AG09319 (cell line): ENCODE results near the gene ADORA2B.

ENCODE experiments used
- DNase-seq: peaks from one replicate; pipeline ENCODE4 v3.0.0-alpha.2; 2010; ENCODE audit warnings: low read depth; ENCODE audit errors: extremely low read depth
- TF ChIP-seq, protein P1 (sequence below): IDR thresholded peaks from 2 replicates; pipeline ENCODE4 v1.5.1; 2011; ENCODE audit warnings: low read depth, mild to moderate bottlenecking, inconsistent platforms, low read length, moderate library complexity

ADORA2B gene

GRCh38 chr17:15917021-15917437 lies 27.9 kb upstream of the ADORA2B start:
- TF ChIP-seq, protein P1, sequence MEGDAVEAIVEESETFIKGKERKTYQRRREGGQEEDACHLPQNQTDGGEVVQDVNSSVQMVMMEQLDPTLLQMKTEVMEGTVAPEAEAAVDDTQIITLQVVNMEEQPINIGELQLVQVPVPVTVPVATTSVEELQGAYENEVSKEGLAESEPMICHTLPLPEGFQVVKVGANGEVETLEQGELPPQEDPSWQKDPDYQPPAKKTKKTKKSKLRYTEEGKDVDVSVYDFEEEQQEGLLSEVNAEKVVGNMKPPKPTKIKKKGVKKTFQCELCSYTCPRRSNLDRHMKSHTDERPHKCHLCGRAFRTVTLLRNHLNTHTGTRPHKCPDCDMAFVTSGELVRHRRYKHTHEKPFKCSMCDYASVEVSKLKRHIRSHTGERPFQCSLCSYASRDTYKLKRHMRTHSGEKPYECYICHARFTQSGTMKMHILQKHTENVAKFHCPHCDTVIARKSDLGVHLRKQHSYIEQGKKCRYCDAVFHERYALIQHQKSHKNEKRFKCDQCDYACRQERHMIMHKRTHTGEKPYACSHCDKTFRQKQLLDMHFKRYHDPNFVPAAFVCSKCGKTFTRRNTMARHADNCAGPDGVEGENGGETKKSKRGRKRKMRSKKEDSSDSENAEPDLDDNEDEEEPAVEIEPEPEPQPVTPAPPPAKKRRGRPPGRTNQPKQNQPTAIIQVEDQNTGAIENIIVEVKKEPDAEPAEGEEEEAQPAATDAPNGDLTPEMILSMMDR, result no peak
- no peak for DNase-seq

DNA sequence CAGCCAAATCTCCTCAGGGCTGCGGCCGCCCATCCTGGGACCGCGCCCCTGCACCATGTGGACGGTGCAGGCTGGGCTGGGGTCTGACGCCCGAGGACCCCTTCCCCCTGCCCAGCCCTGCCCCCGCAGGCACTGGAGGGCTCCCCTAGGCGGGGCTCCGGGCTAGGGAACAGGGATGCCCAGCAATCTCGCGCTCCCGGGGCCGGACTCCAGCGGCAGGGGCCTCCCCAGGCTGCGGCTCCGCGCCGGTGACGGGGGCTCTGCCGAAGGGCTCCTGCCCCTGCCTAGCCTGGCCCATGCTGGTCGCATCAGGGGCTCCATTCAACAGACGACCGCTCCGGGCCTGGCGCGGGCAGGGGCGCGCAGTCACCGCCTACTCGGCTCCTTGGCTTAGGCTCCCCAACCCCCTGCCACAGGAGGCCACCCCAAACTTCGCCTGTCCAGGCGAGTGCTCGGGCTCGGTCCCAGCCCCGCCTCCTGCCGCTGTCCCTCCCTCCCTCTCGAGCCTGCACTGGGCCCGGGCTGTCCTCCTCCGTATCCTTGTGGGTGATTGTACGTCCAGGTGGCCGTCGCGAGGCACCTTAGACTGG lies 27.4 kb upstream of the ADORA2B start:
- no peak for DNase-seq

DNA sequence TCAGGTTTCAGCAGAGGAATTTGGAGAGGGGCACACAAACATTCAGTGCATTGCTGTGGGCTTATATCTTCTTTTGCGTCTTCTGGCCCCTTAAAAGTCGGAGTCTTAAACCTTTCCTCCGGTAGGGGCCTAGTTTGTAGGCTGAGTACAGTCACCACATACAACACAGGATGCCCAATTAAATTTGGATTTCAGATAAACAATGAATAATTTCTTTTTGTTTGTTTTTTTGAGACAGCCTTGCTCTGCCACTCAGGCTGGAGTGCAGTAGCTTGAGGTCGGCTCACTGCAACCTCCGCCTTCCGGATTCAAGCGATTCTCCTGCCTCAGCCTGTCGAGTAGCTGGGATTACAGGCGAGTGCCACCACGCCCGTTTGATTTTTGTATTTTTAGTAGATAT lies 26.7 kb upstream of the ADORA2B start:
- TF ChIP-seq, protein P1, result no peak
- no peak for DNase-seq

More for the DNA sequence above, 27.4 kb upstream of the ADORA2B start:
- TF ChIP-seq, protein P1, result no peak

DNA sequence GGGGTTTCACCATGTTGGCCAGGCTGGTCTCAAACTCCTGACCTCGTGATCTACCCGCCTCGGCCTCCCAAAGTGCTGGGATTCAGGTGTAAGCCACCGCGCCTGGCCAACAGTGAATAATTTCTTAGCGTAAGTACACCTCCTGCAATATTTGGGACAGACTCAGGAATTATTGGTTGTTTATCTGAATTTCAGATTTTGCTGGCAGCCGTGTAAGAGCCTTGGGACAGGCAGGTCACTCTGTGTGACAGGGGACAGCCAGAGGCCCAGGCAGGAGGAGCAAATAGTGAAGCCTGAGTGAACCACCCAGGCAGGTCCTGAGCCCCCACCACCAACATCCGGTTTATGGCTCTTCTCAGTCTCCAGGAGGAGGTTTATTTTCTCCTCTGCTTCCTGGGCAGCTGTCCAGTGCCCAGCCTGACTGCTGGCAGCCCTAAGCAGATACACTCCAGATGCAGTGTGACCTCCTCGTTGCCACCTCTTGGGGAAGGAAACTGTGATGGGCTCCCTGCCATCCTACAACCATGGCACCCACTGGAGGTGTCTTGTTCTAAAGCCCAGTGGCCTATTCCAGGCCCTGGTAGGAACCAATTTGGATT lies 26.2 kb upstream of the ADORA2B start:
- no peak for DNase-seq
- TF ChIP-seq, protein P1, result no peak

DNA sequence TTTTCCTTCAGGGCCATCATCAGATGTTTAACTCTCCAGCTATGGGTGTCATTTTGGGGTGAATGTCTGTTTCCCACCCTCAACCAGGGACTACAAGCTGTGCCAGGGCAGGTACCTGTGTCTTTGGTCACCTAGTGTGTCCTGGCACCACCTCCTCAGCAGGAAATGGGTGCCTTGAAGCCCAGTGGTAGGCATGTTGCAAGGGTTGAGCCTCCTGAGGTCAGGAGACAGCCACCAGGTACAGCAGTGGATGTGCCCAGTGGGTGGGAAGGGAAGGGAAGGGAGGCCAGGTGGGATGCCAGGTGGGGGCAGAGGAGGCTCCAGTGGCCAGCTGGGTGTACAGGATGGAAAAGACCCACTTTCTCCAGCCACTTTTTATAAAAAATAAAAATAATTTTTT lies 25.5 kb upstream of the ADORA2B start:
- TF ChIP-seq, protein P1, result no peak
- DNase-seq, result no peak

GRCh38 chr17:15920758-15921239 lies 24.1 kb upstream of the ADORA2B start:
- DNase-seq, result peak; percentile 64
- TF ChIP-seq, protein P1, result no peak

DNA sequence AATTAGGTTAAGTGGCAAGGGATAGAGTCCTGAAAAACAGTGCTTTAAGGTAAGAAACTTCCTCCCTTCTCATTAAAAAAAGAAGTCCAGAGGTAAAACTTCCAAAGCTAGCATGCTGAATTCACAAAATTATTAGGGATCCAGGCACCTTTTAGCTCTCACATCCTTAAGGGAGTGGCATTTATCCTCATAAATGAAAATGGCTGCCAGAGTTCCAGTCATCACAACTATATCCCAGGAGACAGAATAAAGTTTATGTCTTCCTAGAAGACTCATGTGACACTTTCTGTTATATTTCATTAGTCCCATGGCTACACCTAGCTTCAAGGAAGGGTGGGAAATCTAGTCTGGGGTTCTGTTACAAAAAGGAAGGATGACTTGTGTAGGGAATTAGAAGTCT lies 23.3 kb upstream of the ADORA2B start:
- no peak for DNase-seq
- TF ChIP-seq, protein P1, result no peak
